Measurements from ENCODE around the gene HS3ST1. TPM values are rescaled to one million over a fixed set of nuclear protein-coding genes. Genes with fewer than 3 reads are reported as not detected.

Gene HS3ST1
- total RNA-seq, 4 donors from 2014 or later: 0.07 to 0.15 (median 0.10) TPM

DNA sequence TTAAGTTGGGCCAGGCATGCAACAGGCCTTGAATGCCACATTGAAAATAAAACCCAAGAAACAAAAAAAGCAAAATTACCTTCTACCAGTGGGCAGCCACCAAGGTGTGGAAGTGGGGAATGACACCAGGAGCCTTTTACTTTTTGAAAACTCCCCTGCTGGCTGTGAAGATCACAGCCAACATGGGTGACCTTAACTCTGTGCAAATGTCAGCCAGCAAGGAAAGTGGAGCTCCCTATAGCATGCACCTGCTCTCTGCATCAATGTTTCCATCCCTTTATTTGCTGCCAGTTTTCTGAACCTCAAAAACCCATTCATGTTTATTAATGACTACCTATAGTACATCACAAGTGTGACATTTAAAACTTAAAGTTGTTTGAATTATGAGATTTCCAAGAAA is 63.7 kb downstream of the HS3ST1 start:
- ATAC-seq (no peak), DNase-seq (no peak)
- H3K9me3 ChIP-seq: no peaks in the 10 kb centered on the region
- H3K36me3 ChIP-seq: no peaks in the 10 kb centered on the region
- in situ Hi-C loops (cut with MboI; ENCODE audit: low sequenced_read_pairs in 4 of 4) (no loop called here), intact Hi-C loops (cut with DNase I; ENCODE audit: low total_unique reads) (no loop called here)
- H3K27ac ChIP-seq: no peak overlapping the region
- no peak overlapping the region for H3K4me3 ChIP-seq
- no peaks in the 10 kb centered on the region for H3K4me1 ChIP-seq
- TF ChIP-seq, protein P1, sequence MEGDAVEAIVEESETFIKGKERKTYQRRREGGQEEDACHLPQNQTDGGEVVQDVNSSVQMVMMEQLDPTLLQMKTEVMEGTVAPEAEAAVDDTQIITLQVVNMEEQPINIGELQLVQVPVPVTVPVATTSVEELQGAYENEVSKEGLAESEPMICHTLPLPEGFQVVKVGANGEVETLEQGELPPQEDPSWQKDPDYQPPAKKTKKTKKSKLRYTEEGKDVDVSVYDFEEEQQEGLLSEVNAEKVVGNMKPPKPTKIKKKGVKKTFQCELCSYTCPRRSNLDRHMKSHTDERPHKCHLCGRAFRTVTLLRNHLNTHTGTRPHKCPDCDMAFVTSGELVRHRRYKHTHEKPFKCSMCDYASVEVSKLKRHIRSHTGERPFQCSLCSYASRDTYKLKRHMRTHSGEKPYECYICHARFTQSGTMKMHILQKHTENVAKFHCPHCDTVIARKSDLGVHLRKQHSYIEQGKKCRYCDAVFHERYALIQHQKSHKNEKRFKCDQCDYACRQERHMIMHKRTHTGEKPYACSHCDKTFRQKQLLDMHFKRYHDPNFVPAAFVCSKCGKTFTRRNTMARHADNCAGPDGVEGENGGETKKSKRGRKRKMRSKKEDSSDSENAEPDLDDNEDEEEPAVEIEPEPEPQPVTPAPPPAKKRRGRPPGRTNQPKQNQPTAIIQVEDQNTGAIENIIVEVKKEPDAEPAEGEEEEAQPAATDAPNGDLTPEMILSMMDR (IDR thresholded peaks at IDR 0.05 in 4 of 5, conservative IDR thresholded peaks at IDR 0.05 in 1 of 5): no peak
- TF ChIP-seq POLR2A (IDR thresholded peaks at IDR 0.05): no peak
- no peaks in the 10 kb centered on the region for H3K27me3 ChIP-seq

DNA sequence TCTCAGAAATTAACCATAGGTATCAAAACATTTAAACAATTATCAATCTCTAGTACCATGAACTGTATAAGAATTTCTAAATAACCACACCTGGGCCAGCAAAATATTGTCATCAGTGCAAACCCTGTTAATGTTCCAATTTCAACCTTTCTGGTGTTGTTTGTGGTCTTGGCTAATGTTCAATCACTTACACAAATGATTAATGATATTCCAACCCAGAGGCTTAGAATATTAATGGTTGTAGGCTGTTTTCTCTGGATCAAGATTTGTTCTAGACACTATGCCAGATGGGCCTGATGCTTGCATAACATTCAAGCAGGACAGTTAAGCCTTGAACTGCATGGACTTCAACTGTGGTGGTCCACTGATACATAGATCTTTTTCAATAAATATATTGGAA is 69.1 kb downstream of the HS3ST1 start:
- no peaks in the 10 kb centered on the region for H3K27me3 ChIP-seq
- H3K36me3 ChIP-seq: no peaks in the 10 kb centered on the region
- DNase-seq (no peak), ATAC-seq (no peak)
- in situ Hi-C loops (cut with MboI; ENCODE audit: low sequenced_read_pairs in 4 of 4): no loop called here
- no peak overlapping the region for H3K4me3 ChIP-seq
- H3K27ac ChIP-seq: no peak overlapping the region
- TF ChIP-seq, protein P1 (IDR thresholded peaks at IDR 0.05 in 4 of 5, conservative IDR thresholded peaks at IDR 0.05 in 1 of 5): no peak
- TF ChIP-seq POLR2A (IDR thresholded peaks at IDR 0.05): no peak
- H3K4me1 ChIP-seq: no peaks in the 10 kb centered on the region
- intact Hi-C loops (cut with DNase I; ENCODE audit: low total_unique reads): no loop called here
- H3K9me3 ChIP-seq: no peaks in the 10 kb centered on the region

DNA sequence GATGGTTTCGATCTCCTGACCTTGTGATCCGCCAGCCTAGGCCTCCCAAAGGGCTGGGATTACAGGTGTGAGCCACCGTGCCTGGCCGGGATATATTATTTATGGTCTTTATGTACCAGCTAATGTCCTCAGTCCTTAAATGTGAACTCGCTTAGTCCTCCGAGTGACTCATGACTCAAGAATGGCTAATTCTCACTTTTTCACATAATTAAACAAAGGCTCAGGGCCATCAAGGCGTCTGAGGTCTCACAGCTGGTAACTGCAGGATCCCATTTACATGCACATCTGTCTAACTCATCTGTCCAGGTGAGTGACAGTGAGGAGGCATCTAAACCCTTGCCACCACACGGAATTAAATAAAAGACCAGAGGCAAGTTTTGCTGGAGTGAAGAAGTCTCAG is 73.5 kb downstream of the HS3ST1 start:
- in situ Hi-C loops (cut with MboI; ENCODE audit: low sequenced_read_pairs in 4 of 4): no loop called here

DNA sequence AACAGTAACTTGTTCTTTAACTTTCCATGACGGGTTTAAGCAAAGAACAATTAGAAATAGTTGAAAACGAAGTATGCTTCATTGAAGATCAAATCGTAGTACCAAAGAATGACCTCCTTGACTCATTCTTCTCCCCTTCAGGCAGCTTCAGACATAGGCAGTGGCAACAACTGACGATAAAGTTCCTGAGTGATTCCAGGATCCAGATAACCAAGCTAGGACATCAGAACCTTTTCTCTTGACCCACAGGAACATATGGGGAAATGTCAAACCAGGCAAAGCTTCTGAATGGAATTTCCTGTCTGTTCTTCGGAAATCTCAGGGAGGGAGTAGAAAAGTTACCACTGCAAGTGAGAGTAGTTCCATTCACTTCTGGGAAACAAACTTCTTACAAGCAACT is 74.2 kb downstream of the HS3ST1 start:
- Histone ChIP-seq H3K9me3 (no peaks in the 10 kb centered on the region), H3K27ac (no peak overlapping the region), H3K4me1 (no peaks in the 10 kb centered on the region), H3K4me3 (no peak overlapping the region), H3K36me3 (no peaks in the 10 kb centered on the region), H3K27me3 (no peaks in the 10 kb centered on the region)
- no peak for TF ChIP-seq POLR2A (IDR thresholded peaks at IDR 0.05)
- TF ChIP-seq, protein P1 (IDR thresholded peaks at IDR 0.05 in 4 of 5, conservative IDR thresholded peaks at IDR 0.05 in 1 of 5): no peak
- in situ Hi-C loops (cut with MboI; ENCODE audit: low sequenced_read_pairs in 4 of 4): no loop called here
- no peak for ATAC-seq
- DNase-seq: no peak
- intact Hi-C loops (cut with DNase I; ENCODE audit: low total_unique reads): no loop called here

More for the DNA sequence above, 73.5 kb downstream of the HS3ST1 start:
- no peak for TF ChIP-seq POLR2A (IDR thresholded peaks at IDR 0.05)
- TF ChIP-seq, protein P1 (IDR thresholded peaks at IDR 0.05 in 4 of 5, conservative IDR thresholded peaks at IDR 0.05 in 1 of 5): no peak
- Histone ChIP-seq H3K4me1 (no peaks in the 10 kb centered on the region), H3K27ac (no peak overlapping the region), H3K9me3 (no peaks in the 10 kb centered on the region), H3K4me3 (no peak overlapping the region), H3K27me3 (no peaks in the 10 kb centered on the region), H3K36me3 (no peaks in the 10 kb centered on the region)
- DNase-seq (no peak), ATAC-seq (no peak)
- intact Hi-C loops (cut with DNase I; ENCODE audit: low total_unique reads): no loop called here

DNA sequence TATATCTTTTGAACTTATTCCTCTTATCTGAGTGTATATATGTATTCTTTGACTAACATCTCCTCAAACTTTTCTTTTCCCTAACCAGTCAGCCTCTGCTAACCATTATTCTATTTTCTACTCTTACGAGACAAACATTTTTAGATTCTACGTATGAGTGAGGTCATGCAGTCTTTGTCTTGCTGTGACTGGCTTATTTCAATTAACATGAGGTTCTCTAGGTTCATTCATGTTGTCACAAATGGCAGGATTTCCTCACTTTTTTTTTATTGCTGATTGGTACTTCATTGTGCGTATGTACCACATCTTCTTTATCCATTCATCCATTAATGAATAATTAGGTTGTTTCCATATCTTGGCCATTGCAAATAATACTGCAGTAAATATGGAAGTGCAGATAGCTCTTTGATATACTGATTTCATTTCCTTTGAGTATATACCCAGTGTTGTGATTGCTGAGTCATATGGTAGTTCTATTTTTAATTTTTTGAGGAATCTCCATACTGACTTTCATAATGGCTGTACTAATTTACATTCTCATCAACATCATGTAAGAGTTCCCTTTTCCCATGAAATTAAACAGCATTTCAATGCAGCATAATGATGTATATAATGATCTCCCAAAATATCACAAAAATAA is 80.1 kb downstream of the HS3ST1 start:
- in situ Hi-C loops (cut with MboI; ENCODE audit: low sequenced_read_pairs in 4 of 4) (no loop called here), intact Hi-C loops (cut with DNase I; ENCODE audit: low total_unique reads) (no loop called here)
- Histone ChIP-seq H3K4me3 (no peak overlapping the region), H3K9me3 (no peaks in the 10 kb centered on the region), H3K4me1 (no peaks in the 10 kb centered on the region), H3K27me3 (no peaks in the 10 kb centered on the region), H3K27ac (no peak overlapping the region), H3K36me3 (no peaks in the 10 kb centered on the region)
- ATAC-seq: no peak
- DNase-seq: no peak
- TF ChIP-seq, protein P1 (IDR thresholded peaks at IDR 0.05 in 4 of 5, conservative IDR thresholded peaks at IDR 0.05 in 1 of 5): no peak
- TF ChIP-seq POLR2A (IDR thresholded peaks at IDR 0.05): no peak
